PFSK-1 (cell line): ENCODE data around the gene C1S.

Experiments used
- POLR2AphosphoS5 ChIP-seq: IDR thresholded peaks from 2 replicates; pipeline ENCODE4 v1.6.1; 2012; ENCODE audit warnings: low read depth, mild to moderate bottlenecking, control low read depth, low read length, moderate library complexity
- REST ChIP-seq, 2 experiments: IDR thresholded peaks; 2 replicates each; pipeline versions ENCODE4 v1.6.1 to v1.8.0; 2011 to 2012; ENCODE audit warnings: low read depth in 2 of 2, low read length in 2 of 2, control low read depth in 1 of 2, inconsistent platforms in 1 of 2, mild to moderate bottlenecking in 1 of 2, moderate library complexity in 1 of 2; ENCODE audit not compliant: insufficient read depth in 1 of 2
- SIN3A ChIP-seq: IDR thresholded peaks from 2 replicates; pipeline ENCODE4 v1.6.1; 2012; ENCODE audit warnings: mild to moderate bottlenecking, low read length, moderate library complexity, borderline replicate concordance; ENCODE audit not compliant: insufficient read depth

- TF ChIP-seq POLR2AphosphoS5 (no peak), SIN3A (no peak), REST (IDR thresholded peaks at IDR 0.05; ENCODE audit: insufficient read depth in 1 of 2, low read depth in 2 of 2, low read length in 2 of 2) (no peak)
Measured at GRCh38 chr12:7015555-7016370, 44.8 kb upstream of the C1S start.
